Fibroblast of skin of back (primary cell): ENCODE data around the gene ADPRH.

Experiments
- DNase-seq: peaks from one replicate; pipeline ENCODE4 v3.0.0-alpha.2; 2013

The ADPRH gene

GRCh38 chr3:119598410-119599098 is 19.3 kb downstream of the ADPRH start:
- no peak for DNase-seq

- no peak for DNase-seq
These were observed 20.4 kb downstream of the ADPRH start for GRCh38 chr3:119599558-119600174.

GRCh38 chr3:119600732-119601131 is 21.4 kb downstream of the ADPRH start:
- DNase-seq: no peak

- no peak for DNase-seq
These were observed 21.9 kb downstream of the ADPRH start for GRCh38 chr3:119601154-119601553.

- DNase-seq: no peak
These were observed 23.4 kb downstream of the ADPRH start for GRCh38 chr3:119602676-119603075.

- peak; percentile 56 for DNase-seq
These were observed 25.6 kb downstream of the ADPRH start for GRCh38 chr3:119604878-119605277.

- no peak for DNase-seq
These were observed 29.2 kb downstream of the ADPRH start for GRCh38 chr3:119608405-119609000.

GRCh38 chr3:119609301-119609700 is 30.0 kb downstream of the ADPRH start:
- DNase-seq: no peak

- DNase-seq: no peak
These were observed 32.4 kb downstream of the ADPRH start for GRCh38 chr3:119611664-119612063.

- no peak for DNase-seq
These were observed 33.9 kb downstream of the ADPRH start for GRCh38 chr3:119613201-119613600.

GRCh38 chr3:119613872-119614271 is 34.6 kb downstream of the ADPRH start:
- no peak for DNase-seq

- DNase-seq: no peak
These were observed 36.8 kb downstream of the ADPRH start for GRCh38 chr3:119616056-119616455.

- no peak for DNase-seq
These were observed 39.8 kb downstream of the ADPRH start for GRCh38 chr3:119619094-119619493.

GRCh38 chr3:119620899-119621298 is 41.6 kb downstream of the ADPRH start:
- DNase-seq: no peak

- DNase-seq: no peak
These were observed 44.9 kb downstream of the ADPRH start for GRCh38 chr3:119624002-119624720.

GRCh38 chr3:119625451-119626153 is 46.3 kb downstream of the ADPRH start:
- DNase-seq: peak; percentile 36

- DNase-seq: no peak
These were observed 46.9 kb downstream of the ADPRH start for GRCh38 chr3:119626196-119626595.

- DNase-seq: no peak
These were observed 48.2 kb downstream of the ADPRH start for GRCh38 chr3:119627461-119627860.

GRCh38 chr3:119628390-119628789 is 49.1 kb downstream of the ADPRH start:
- no peak for DNase-seq

GRCh38 chr3:119628816-119629445 is 49.6 kb downstream of the ADPRH start:
- peak; percentile 63 for DNase-seq

GRCh38 chr3:119630128-119630879 is 51.0 kb downstream of the ADPRH start:
- peak; percentile 69 for DNase-seq
